ENCODE measurements around the gene WNT3.
"Not testable (repeated sequence)": the region's sequence is repeated elsewhere in the genome, so short reads cannot be mapped to it uniquely, and the experiment has no call there.

Gene WNT3

DNA sequence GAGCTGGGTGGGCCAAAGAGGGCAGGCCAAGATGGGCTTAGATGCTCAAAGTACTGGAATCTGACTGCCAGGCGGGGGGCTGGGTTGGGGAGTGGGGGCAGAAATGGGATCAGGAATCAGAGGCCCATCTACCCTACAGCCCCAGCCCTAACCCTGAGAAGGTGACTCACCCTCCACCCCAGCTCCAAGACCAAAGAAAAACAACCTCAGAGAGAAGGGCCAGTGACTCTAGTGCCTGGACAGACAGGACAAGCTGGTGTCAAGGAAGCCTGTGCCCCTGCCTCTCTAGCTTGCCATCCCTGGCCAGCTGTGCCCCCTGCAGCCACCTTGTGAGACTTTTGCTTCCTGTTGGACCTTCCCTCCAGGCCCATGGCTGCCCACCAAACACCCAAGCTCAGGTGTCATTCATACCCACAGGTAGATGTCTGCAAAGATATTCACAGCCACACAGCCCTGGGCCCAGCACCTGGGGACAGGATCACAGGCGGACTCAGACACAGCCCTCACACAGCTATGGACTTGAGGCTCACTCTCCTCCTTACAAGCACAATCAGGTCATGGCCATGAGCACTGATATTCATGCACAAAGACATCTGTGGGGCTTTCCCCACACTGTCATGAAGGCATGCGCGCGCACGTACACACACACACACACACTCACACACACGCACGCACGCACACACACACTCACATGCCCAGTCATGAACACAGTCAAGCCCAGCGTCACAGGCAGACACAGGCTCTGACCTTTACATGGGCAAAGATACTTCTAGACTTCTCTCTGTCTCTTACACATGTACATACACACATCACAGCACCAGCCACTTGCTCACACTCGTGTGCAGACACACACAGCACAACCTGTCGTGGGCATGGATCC, 2.8 kb downstream of the WNT3 start:
- no peak for DNase-seq (ENCODE audit: insufficient read length, low spot score)
- FAIRE-seq = peak; percentile 95

DNA sequence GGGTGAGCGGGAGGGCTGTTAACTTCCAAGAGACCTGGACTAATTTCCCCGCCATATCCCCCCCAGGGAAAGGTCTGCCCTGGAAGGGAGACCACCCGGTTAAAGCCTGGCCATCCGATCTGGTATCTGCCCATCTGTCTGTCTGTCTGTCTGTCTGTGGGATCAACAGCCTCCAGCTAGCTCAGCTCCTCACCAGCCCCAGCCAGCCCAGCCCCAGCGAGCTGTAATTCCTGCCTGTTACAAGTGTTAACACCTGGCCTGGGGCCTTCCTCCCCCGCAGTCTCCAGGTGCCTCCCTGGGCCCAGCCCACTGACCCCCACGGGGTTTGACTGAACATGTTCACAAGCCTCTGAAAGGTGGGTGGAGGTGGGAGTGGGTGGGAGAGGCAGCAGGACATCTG, 4.0 kb downstream of the WNT3 start:
- DNase-seq (ENCODE audit: insufficient read length, low spot score) (no peak), FAIRE-seq (peak; percentile 74)

DNA sequence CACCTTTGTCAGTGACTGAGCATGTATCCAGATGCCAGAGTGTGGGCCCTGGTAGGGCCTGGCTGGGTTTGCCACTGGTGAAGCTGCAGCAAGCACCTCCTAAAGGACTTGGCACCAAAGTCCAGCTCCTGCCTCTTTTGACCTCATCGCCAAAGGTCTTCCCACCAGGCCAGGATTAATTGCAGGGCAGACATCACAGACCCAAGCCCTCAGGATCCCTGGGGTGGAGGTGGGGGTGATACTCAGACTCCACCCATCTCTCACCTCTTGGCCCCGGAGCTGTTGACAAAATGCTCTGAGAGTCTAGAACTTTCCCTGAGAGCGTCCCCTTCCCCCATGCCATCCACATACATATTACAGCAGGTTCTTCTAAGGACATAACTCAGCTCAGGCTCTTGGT, 4.6 kb downstream of the WNT3 start:
- DNase-seq (ENCODE audit: insufficient read length, low spot score) (no peak), FAIRE-seq (no peak)

DNA sequence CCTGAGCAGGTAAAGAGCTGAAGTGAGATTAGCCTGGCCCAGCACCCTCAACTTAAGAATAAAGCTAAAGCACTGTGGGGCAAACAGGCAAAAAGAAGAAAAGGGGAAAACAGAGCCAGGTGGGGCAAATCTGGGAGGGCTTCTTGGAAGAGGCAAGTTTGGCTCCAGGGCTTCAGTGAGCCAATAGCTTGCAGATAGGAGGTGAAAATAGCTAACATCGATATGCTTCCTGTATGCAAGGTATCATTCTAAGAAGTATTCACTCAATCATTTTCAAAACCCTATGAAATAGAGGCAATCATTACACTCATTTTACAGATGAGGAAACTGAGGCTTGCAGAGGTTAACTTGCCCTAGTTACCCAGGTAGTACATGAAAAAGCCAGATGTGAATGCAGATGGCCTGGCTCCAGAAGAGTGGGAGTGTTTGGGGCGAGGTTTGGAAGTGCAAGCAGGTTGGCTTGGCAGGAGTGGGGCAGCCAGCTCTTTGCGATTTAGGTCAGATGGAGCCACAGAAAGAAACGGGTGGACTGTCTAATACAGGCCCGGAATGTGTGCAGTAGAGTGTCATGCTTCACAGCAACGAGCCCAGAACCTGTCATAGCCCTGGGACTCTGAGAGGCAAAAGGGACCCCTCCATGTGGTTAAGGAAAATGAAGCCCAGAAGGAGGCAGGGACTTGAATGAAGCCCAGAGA, 5.7 kb downstream of the WNT3 start:
- peak; percentile 4 for FAIRE-seq
- no peak for DNase-seq (ENCODE audit: insufficient read length, low spot score)

DNA sequence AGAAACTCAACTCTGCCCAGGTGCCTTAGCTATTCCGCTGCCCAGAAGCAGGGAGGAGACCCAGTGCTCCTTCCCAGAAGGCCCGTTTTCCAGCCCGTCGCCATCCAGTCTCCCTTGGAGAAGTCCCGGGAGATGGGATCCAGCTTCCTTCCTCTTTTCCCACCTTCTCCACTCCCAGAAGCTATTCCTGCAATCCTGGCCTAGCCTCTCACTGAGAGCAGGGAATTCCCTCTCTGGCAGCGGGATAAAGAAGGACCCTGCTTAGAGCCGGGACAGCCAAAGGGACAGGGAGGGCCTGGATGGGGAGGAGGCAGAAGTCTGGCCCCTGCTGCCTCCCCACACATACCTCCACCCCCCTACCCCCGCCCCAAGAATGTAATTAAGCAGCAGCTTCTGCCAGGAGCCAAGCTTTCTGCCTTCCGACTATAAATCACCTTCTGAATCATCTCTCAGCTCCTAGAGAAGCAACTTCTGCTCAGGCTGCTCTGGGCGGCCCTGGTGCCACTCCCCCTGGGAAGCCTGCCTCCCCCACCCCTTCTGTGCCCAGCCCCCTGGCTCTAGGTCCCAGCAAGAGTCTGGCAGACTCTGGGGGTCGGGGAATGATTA, 6.4 kb downstream of the WNT3 start:
- peak; percentile 81 for FAIRE-seq

DNA sequence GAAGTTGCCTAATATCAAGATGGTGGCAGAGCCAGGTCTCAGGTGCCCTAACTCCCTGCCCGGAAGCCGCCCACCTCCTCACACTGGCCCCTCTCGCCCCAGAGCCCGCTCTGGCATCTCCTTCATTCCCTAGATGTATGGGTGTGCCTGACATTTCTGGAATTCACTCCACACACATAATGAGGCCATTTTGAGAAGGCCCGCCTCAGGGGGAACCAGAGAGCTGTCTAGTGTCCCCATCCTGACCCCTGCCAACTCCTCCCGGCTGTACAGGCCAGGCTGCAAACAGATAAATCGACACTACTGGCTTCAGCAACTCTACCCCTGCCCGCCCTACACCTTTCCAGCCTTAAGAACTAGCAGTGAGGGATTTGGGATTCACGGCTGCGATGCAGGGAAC, 7.7 kb downstream of the WNT3 start:
- DNase-seq (ENCODE audit: insufficient read length, low spot score) (no peak), FAIRE-seq (peak; percentile 36)

More for the DNA sequence above, 6.4 kb downstream of the WNT3 start:
- DNase-seq (ENCODE audit: insufficient read length, low spot score) = peak; percentile 90

DNA sequence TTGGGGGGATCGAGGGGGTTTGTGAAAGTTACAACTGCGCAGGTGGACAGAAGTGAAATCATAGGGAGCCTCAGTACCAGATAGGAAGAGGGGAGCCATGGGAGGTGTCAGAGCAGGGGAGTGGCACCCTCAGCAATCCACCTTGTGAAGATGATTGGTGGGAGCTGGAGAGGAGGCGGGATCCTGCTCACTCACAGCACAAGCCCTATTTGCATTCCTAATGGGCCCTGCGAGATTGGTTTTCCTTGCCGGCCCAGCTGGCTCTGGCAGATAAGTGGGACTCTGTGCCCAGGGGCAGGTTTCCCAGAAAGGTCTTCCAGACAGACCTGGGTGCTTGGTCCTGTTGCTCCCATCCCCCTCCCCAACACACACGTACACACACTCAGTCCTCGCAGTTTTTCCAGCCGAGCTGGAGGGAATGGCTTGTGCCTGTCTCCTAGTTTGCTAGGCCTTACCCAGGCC, 9.4 kb downstream of the WNT3 start:
- peak; percentile 65 for FAIRE-seq

DNA sequence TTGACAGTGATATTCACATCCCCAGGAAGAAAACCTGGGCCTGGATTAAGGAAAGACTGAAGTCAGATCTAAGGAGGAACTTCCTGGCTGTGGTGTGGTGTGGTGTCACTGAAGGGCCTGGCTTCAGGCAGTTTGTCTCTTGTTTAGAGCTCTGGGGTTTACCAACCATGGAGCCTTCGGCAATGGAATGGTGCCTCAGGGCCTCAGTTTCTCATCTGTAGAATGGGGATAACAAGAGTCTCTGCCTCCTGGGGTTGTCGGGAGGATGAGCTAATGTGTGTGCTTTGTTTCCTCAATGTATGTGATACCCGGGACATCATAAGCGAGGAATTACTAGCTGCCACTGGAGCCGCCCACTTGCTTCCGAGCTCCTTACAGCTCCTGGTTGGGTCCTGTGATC, 12.7 kb downstream of the WNT3 start:
- no peak for DNase-seq (ENCODE audit: insufficient read length, low spot score)
- FAIRE-seq = no peak

More for the DNA sequence above, 9.4 kb downstream of the WNT3 start:
- DNase-seq (ENCODE audit: insufficient read length, low spot score) = no peak

DNA sequence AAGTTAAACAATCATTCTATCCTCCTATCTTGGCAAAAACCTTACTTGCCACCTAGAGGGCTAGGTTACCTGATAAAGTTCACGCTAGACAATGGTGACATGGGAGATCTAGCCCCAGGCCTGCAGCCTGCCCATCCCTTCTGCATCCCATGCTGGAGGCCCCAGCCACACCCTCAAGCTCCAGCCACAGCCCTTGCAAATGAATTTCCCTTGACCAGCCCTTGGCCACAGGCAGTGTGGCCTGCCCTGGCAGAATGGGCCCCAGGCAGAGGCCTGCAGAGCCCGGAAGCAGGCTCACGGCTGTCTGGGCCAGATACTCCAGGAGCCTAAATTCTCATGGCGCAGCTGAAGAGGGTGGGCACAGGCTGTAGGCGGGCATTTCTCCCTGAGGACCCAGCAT, 14.9 kb downstream of the WNT3 start:
- FAIRE-seq (no peak), DNase-seq (ENCODE audit: insufficient read length, low spot score) (no peak)

DNA sequence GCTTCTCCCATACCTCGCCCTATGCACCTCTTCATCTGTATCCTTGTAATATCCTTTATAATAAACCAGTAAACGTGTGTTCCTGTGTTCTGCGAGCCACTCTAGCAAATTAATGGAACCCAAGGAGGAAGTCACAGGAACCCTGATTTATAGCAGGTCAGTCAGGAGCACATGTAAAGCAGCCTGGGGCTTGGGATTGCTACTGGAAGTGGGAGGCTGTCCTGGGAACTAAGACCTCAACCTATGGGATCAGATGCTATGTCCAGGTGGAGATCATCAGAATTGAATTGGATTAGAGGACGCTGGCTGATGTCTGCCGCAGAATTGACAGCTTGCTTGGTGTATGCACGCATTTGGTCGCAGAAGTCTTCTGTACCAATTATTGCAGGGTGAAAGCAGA, 15.7 kb downstream of the WNT3 start:
- DNase-seq (ENCODE audit: insufficient read length, low spot score) (no peak), FAIRE-seq (no peak)

DNA sequence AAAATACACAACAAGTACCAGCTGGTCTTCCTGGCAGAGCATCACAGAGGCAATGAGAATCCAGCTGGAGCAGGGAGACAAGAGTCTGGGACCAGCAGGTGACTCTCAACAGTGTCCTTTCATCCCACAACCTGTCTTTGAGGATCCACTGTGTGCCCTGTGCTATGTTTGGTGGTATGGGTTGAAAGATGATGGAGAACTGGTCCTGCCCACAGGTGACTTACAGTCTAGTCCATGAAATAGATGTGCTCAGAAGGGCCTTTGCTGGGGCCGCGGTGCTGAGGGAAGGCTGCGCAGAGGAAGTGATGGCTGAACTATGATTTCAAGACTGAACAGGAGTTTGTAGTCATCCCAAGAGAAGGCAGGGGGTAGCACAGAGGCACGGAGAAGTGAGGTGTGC, 17.9 kb downstream of the WNT3 start:
- peak; percentile 78 for FAIRE-seq
- DNase-seq (ENCODE audit: insufficient read length, low spot score) = no peak

DNA sequence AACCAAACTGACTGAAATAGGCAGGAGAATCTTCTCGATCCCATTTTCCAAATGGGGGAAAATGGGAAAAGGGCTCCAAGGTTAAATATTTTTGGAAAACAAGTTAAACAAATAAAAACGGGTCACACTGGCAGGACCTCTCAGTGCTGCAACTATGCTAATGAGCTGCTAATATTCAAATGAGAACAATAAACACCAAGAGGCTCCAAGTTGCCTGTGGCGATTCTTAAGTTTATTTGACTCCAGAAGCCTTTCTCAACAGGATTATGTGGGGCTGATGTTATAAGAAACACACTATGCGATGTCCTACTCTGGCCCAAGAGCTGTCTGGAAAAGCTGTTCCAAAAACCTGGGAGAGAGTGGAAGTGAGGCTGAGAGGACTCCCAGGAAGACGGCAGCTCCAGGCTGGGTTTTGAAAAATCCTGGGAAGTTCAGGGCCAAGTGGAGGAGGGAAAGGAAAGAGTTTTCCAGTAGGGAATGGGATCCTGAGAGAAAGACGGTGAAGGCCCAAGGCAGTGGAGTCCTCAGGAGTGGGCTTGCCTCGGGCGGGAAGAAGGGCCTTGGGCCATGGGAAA, 21.4 kb downstream of the WNT3 start:
- no peak for DNase-seq (ENCODE audit: insufficient read length, low spot score)
- no peak for FAIRE-seq

DNA sequence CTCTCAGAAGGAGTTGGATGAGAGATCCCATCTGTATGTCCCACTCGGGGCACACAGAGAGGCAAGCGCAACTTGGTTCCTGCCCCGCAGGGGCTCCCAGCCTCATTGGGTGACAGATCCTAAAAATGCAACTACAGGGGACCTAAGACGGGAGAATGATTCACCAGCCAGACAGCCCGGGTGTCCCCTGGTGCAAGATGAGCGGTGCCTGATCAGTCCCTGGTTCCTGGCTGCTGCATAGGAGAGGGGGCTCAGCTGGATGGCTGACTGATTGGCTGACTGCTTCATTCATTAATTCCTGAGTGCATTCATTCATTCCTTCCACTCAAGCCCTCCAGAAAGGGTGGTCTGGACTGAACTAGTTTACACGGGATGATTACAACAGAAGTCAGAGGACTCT, 22.0 kb downstream of the WNT3 start:
- DNase-seq (ENCODE audit: insufficient read length, low spot score) (no peak), FAIRE-seq (no peak)

DNA sequence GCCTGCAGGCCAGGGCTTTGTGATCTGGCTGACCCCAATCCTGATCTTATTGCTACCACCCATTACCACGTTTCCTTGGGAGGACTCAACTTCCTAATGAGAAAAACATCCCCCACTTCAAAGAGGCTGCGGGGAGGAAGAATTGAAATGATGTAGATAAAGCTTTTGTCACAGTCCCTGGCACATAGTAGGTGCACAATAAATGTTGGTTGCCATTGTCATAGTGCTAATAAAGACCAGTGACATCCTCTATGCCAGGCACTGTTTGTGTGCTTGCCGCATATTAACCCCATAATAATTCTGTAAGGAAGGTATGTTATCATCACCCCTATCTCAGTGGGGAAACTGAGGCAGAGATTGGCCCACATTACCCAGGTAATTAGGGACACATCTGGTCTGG, 22.4 kb downstream of the WNT3 start:
- DNase-seq (ENCODE audit: insufficient read length, low spot score) (no peak), FAIRE-seq (no peak)

DNA sequence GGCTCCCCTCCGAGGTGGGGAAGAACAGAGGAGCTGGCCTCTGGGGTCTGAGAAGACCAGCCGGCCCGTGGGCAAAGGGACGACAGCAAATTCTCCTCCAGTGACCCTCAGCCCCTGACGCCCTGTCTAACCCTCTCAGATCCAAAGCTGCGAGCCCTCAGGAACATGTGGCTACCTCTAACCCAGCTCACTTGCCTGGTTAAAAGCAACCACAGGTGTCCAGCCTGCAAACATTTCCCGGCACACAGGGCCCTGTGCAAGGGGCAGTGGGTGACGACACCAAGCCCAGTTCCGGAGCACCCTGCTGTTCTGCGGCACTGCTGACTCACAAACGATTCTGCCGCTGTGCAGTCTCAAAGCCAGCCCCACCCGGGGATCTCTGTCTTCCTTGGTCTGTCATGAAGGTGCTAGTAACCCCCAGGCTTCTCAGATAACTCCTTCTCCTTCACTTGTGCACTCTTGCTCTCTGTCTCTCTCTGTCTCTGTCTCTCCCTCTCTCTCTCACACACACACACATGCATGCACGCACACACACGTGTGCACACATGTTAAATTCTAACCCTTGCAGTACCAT, 23.0 kb downstream of the WNT3 start:
- DNase-seq (ENCODE audit: insufficient read length, low spot score) (no peak), FAIRE-seq (no peak)

DNA sequence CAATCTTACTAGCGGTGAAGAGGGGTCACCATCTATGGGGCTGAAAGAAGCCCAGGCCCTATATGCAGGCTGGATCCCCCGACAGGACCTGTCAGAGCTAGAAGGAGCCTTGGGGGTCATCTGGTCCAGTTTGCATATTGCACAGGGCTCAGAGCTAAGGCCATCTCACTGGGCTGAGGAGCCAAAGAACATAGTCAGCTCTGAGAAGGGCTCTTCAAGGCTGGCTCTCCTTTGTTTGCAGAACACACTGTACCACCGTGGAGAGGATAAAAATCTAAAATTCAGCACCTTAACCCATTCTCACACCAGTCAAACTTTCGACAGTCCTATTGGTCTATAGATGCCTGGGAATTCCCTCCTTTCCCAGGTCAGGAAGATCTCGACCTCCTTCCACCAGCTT, 24.2 kb downstream of the WNT3 start:
- DNase-seq (ENCODE audit: insufficient read length, low spot score) = no peak
- FAIRE-seq = no peak

DNA sequence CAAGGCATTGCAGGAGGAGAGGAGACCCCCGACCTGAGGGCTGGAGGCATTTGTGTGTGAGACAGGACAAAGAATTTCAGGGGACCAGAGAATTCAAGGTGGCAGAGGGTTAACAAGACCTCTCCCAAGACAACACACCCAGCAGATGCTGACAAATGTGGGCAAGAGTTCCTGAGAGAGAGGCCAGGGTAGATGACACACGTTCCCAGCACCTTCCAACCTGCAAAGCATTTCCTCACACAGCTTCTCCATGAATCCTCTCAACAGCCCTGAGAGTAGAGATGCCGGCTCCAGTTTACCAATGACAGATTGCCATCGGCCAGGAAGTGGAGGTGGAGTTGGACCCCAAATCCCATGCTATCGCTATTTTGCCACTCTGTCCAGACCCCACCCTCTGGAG, 25.0 kb downstream of the WNT3 start:
- no peak for DNase-seq (ENCODE audit: insufficient read length, low spot score)
- FAIRE-seq = peak; percentile 4

DNA sequence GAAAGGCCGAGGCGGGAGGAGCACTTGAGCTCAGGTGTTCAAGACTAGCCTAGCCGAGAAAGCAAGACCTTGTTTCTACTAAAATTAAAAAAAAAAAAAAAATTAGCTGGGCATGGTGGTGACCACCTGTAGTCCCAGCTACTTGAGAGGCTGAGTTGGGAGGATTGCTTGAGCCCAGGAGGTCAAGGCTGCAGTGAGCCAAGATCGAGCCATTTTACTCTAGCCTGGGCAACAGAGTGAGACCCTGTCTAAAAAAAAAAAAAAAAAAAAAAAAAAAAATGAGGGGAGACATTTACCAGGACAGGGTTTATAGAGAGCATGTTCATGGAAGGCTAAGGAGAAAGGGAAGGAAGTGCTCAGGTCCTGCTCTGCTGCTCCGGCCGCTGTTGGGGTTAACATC, 25.5 kb downstream of the WNT3 start:
- FAIRE-seq = not testable (repeated sequence)

DNA sequence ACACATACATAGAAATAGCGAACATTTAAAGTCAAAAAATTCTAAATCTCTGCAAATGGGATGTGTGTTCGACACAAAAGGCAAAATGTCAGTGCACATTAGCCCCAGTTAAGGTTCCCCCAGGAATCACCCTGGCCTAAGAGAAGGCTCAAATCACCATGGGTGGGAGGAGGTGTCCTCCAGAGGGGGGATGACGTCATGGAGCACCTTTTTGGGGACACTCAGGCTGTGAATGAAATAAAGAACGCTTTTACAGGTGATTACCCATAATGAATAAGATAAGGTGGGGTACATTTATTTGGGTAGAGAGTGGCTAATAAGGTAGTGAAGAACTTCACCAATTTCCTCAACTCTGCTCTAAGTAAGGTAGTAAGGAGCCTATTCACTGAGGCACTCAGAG, 26.4 kb downstream of the WNT3 start:
- no peak for FAIRE-seq
- no peak for DNase-seq (ENCODE audit: insufficient read length, low spot score)

More for the DNA sequence above, 25.5 kb downstream of the WNT3 start:
- DNase-seq (ENCODE audit: insufficient read length, low spot score) = not testable (repeated sequence)

DNA sequence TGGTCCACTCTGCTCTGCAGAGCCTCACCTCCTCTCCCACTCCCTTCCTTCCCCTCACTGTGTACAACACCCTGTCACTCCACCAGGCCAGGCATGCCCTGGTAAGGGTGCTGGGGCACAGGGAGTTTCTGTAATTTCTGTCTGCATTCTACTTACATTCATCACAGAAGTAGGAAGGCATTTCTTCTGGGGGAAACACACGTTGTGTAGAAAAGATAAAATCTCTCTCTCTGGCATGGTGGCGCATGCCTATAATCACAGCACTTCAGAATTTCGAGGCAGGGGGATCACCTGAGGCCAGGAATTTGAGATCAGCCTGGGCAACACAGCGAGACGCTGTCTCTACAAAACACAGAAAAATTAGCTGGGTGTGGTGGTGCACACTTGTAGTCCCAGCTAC, 27.0 kb downstream of the WNT3 start:
- no peak for FAIRE-seq
- DNase-seq (ENCODE audit: insufficient read length, low spot score) = no peak

DNA sequence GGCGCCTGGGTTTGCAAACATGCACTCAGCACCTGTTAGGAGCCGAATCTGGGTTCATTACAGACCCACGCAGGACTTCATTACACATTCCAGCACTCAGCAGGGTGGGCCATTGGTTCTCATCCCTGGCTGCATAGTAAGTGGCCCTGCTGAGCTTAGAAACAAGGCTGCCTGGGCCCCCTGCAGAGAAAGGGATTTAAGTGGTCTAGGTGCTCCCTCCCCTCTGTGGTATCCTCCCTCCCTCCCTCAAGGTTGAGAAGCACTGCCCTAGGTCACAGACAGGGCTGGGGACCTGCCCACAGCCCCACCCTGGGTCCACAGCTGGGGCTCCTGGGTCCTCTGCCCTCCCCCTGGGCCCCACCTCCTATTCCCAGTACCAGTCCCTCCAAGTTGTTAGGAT, 28.3 kb downstream of the WNT3 start:
- no peak for FAIRE-seq

More for the DNA sequence above, 28.3 kb downstream of the WNT3 start:
- no peak for DNase-seq (ENCODE audit: insufficient read length, low spot score)

Data from HTR-8/SVneo (cell line).